ENCODE data around the gene VPS13C.

DNA sequence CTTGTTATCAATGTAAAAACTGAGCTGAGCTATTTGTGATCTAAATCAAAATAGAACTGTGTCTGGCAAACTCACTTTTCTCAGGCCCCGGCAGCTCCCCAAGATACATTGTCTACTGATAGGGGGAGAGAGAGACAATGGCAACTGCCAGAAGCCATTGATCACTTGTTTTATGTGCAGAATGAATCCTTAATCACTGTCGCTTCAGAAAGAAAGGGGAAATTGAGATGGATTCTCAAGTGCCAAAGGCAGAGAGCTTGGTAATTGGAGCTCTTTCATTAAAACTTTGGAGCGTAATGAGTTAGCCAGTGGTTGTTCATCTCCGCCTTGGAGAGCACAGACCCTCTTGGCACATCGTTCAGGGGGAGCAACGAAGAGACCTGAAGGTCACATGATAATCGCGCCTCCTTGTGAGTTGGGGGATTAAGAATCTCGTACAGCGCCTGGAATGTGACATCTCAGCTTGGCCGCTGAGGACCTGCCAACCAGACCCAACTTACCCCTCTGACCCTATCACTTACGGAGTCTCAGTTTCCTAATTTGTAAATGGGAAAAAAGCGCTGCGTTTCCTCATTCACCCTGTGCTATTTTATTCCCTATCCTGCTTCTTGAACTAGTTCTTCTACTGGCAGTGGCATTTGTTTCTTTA lies 252.8 kb downstream of the VPS13C start:
- TF ChIP-seq, protein P1, sequence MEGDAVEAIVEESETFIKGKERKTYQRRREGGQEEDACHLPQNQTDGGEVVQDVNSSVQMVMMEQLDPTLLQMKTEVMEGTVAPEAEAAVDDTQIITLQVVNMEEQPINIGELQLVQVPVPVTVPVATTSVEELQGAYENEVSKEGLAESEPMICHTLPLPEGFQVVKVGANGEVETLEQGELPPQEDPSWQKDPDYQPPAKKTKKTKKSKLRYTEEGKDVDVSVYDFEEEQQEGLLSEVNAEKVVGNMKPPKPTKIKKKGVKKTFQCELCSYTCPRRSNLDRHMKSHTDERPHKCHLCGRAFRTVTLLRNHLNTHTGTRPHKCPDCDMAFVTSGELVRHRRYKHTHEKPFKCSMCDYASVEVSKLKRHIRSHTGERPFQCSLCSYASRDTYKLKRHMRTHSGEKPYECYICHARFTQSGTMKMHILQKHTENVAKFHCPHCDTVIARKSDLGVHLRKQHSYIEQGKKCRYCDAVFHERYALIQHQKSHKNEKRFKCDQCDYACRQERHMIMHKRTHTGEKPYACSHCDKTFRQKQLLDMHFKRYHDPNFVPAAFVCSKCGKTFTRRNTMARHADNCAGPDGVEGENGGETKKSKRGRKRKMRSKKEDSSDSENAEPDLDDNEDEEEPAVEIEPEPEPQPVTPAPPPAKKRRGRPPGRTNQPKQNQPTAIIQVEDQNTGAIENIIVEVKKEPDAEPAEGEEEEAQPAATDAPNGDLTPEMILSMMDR (IDR thresholded peaks at IDR 0.05), result no peak
- no peak for TF ChIP-seq POLR2A (IDR thresholded peaks at IDR 0.05)
